NK-92 (cell line): ENCODE results near the gene KCNT1.

ENCODE experiments used
- DNase-seq: peaks from one replicate; lab custom pipeline; 2025; ENCODE audit not compliant: unreplicated experiment; lab: John Stamatoyannopoulos, UW

Gene KCNT1

DNA sequence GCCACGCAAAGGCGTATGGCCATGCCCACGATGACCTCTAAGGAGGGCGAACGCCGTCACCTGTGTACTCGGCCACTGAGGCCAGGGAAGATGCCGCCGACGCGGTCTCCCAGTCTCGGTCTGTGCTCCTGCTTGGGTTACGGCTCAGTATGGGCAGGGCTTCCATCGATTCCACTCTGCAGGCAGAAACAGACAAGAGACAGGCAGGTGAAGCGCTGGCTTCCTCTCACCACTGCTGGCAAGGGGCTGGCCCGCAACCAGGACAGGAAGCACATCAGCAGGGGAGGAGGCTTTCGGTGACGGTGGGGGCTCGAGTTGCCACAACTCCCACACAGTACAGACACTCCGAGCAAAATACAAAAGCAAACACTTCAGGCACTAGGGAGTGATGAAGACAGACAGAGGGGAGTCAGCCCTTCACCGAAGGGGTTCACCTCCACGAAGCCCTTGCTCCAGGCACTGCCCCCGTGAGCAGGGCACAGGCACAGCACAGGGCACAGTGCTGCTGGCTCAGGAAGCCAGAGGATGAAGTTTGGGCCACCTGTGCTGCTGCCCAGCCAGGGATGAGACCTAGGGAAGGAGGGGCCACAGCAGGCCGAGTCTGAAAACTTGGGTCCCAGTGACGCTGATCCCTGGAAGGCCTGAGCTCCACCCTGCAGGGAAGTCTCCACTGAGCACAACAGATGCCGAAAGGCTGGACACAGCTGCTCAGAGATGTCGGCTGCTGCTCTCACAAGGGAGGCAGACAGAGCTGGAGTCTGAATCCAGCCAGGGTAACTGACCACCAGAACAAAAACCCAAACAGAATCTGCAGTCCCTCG lies 114.1 kb downstream of the KCNT1 start:
- DNase-seq: no peak

DNA sequence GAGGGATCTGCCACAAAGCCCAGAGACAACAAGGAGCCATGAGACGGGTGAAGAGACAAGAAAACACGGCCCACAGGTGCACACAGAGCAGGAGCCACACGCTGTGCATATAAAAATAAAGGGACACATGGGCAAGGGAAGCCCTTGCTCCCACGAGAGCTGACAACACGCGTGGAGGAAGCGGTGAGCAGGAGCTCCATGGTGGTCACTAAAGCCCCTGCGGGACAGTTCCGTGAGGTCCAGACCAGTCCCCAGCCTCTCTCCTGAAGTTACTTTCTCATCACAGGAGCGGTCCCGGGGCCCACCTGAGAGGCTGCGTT lies 114.6 kb downstream of the KCNT1 start:
- DNase-seq: no peak

DNA sequence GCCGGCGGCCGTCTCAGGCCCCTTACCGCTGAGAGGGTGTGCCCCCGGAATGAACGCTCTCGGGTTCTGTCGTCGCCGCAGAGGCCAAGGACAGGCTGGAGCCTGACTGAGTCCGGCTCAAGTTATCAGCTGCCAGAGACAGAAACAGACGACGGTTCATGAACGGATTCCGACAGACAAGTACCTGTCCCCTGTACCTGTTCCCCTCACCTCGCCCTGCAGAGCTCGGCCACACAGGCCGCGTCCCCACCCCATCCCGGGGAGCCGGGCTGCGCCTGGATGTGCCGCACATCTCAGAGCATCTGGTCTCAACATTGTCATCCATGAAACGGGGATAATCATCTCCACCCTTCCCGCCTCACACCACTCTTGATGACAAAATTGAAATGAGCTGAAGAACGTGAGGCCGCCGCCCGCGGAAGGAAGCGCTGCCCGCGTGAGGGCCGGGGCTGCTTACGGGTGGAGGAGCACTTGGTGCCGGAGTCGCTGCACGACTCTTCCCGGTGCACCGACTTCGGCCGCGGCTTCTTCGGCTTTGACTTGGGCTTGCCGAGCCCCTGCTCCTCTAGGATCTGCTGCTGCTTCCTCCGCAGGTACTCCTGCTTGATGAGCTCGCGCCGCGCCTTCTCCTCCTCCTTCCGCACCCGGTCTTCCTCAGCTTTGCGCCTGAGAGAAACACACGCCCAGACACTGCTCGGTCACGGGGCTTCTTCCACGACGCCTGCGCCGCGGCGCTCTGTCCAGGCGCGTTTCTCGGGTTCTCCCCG lies 116.1 kb downstream of the KCNT1 start:
- no peak for DNase-seq

DNA sequence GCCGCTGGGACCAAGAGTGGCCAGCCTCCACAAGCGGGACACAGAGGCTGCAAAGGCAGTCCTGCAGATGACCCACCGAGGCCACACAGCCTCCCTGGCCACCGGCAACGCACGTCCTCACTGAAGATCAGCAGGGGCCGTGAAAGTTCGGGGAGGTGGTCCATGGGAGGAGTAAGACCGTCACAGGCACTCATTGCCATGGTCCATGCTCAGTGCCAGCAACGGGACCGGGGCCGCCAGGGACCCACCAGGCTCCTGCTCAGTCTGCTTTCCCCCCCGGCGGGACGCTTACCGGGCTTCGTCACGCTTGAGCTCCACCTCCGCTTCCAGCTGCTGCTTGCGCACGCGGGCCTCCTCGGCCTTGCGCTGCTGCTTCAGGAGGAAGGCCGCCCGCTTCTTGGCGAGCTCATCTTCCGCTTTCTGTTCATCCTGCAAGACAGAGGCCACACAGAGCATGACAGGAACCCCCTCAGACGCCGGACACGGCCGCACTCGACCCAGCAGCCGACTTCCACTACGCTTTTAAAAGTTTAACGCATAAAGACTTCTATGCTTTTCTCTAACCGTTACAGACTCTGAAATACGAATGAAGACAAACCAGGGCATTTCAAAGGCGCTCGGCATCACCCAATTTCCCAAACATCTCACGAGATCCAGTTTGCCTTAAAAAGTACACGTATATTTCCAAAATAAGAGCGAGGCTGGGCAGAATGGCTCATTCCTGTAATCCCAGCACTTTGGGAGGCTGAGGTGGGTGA lies 116.9 kb downstream of the KCNT1 start:
- DNase-seq: no peak

DNA sequence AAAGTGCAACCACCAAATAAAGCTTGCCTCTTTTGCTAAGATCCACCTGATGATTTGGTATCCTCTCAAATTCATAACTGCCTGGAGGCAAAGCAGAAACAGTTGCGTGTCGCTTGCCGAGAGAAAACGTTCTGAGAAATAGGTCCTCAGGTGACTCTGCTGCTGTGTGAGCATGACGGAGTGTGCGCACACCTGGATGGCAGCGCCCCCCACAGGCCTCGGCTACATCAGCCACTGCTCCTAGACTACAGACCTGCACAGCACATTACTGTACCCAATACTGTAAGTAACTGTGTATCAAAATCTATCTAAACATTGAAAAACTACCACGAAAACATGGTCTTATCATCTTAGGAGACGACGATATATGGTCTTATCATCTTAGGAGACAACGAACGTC lies 117.9 kb downstream of the KCNT1 start:
- DNase-seq: no peak

DNA sequence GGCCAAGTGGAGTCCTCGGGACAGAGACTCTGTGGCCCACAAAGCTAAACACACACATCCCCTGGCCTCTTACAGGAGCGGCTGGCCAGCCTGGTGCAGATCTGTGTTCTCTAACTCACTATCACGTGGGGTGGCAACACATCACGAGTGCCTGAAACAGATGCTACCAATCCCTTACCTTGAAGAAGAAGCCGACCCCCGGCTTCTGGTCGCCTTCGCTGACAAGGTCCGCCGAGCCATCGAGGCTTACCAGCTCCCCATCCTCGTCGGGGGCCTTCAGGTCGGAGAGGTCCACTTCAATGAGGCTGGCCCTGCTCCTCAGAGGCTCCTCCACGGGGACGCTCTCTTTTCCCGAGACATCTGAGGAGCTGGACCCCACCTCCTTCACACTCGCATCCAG lies 118.7 kb downstream of the KCNT1 start:
- DNase-seq: no peak

DNA sequence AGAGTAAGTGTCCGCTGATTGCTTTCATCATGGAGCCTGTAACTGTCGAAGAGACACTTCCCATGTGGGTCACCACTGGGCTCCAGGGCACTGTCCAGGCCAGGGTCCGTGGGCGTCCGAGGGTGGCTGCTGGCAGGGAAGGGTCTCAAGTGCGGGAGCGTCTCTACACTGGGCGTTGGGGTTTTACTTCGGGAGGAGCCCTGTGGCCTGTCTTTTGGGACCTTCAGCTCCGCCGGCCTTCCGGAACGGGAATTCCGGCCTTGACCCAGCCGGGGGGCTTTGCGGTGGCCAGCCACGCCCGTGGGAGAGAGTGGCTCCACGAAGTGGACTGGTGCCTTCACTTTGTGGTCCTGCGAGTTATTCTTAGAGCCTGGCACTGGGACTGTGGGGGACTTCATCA lies 119.1 kb downstream of the KCNT1 start:
- no peak for DNase-seq

DNA sequence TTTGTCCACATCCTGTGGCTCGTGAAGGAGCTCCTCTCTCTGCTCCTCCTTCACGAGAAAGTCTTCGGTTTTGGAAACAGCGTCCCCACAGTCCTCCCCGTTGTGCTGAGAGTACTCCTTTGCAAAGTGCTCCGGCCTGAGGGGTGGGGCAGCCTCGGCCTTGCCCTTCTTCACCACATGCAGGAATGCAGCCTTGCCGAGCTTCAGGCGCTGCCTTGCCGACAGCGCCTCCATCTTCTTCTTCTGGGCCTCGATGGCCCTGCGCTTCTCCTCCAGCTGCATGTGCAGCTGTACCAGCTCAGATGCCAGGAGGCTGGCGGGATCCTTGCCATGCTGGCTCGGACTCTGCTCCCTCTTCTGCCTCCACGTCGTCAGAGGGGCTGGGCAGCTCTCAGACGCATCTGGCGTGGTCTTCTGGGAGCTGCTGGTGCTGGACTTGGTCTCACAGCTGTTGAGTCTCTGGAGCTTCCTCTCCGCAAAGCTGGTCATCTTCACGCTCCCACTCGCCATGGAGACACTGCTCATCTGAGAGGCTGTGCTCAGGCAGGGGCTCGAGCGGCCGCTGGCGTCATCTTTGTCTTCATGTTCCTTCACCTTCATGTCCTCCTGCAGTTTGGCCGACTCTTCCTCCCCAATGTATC lies 119.9 kb downstream of the KCNT1 start:
- no peak for DNase-seq

DNA sequence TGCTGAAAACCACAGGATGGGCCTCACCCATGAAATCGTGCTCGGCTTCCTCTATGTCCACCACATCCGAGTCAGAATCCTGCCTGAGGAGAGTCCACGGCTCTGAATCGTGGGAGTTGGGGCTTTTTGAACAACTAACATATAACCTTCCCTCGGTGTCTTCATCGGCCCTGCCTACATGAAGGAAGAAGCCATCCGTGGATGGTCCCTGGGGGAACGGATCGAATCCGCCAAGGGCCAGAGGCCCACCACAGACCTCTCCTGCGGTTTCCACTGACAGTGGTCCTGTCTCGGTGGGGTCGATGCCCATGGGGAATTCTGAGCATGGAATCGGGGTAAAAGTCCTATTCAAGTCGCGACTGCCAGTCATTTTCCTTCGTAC lies 120.4 kb downstream of the KCNT1 start:
- no peak for DNase-seq

DNA sequence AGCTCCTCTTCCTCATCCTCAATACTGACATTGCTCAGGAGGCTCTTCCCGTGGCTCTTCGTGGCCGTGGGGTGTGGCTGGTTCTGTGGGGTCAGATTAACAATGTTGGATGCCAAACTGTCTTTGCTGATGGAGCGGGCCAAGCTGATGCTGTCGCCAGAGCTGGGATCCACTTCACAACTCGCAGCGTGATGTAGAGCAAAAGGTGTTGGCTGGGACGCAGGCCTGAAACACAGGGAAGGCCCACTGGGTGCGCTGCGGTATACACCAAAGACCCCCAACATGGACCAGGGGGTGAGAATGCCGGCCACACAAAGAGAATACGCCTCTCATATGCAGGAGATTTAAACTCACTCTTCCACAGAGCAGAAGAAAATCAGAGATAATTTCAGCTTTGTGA lies 121.1 kb downstream of the KCNT1 start:
- DNase-seq: no peak

DNA sequence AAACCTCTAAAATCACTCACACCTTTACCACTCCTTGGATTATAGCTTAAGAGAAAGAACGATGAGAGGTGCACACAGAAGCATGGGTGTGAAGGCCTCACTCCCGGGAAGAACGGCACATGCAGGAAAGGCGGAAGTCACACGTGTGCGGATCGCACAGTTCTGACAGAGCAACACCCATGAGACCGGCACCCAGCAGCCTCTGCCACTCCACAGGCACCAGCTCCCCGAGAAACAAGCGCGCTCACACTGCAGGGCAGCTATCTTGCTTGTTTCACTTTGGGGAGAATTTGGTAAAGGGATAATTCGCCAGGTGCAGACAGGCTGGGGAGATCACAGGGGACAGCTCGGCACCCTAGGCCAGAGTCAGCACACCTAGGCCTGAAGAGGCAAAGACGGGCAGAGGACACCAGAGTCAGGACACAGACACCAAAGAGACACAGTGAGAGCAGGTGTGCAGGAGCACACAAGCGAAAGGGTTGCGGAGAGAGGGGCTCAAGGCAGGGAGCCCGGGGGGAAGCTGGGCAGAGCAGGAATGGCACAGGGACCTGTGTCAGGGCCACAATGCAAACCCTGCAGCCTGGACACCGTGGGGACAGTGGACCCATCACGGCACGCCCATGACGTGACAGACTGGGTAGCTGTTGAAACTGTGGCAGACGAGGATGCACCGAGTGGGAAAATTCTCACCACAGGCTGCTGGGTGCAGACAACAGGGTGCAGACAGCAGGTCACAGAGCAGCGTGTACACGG lies 123.6 kb downstream of the KCNT1 start:
- DNase-seq: no peak

DNA sequence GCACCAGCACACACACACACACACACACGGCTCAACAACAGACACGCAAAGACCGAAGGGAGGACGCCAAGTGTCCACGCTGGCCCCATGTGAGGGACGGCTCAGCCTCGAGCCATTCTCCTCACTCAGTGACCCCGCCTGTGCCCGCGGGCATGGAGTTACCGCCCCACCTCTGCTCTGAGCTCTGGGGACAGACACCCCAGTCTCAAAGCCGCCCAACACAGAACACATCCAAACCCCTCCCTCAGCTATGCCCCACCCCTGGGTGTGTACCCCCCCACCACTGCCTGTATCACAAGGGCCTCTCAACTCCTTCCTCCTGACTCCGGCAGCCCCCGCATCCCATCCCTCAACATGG lies 124.2 kb downstream of the KCNT1 start:
- DNase-seq: no peak

DNA sequence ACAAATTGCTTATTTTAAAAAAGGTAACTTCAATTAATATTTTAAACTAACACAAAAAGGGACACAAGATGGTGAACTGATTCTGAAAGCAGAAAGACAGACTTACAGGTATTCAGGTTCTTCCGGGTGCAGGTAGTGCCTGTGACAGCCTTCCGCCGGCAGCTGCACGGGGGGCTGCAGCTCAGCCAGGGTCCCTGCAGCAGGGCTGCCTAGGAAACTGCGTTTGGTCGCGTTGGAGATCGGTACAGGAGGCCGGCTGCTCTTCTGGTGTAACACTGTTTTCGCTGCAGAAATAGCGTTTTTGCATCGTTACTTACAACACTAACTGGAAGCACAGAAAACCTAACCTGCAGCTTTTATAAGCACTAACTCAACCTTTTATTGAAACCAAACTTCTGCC lies 125.3 kb downstream of the KCNT1 start:
- no peak for DNase-seq

DNA sequence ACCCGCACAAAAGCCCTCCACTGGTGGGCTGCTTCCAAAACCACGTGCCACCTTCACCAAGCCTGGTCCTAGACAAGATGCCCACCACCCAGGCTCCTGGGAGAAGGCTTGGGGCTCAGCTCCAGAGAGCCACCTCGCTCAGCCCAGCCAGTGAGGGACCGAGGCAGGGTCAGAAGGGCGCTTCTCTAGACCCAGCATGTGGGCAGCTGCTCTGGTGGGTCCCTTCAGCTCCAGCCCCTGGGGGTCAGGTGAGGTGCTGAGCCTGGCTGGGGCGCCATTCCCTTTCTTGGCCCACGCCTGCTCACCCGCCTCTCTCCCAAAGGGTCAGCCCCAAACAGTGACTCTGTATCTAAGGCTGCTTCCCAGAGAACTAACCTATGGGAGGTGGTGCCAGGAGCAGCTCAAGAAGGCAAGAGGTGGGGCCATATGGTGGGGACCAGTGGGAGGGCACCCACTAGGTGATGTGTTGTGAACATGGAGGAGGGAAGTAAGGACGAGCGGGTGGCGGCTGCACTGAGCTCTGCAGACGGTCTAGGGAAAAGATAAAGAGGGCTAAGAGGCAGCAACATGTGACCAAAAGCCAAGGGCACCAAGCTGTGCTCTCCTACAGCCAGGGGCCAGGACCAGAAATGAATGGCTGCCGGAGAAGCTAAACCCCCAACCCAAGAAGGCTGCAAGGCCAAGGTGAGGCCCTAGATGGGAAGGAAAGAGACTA lies 126.0 kb downstream of the KCNT1 start:
- DNase-seq: no peak

DNA sequence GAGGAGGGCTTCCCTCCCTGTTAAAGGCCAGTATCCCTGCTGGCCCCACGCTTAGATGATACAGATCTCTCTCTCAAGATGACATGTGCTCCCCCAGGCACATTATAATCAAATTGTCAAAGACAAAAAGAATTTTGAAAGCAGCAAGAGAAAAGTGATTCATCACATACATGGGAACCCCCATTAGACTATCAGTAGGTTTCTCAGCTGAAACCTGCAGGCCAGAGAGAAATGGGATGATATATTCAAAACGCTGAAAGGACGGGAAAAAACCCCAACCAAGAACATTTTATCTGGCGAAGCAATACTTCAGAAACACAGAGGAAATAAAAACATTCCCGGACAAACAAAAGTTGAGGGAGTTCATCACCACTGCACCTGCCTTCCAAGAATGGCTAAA lies 126.7 kb downstream of the KCNT1 start:
- DNase-seq: no peak

DNA sequence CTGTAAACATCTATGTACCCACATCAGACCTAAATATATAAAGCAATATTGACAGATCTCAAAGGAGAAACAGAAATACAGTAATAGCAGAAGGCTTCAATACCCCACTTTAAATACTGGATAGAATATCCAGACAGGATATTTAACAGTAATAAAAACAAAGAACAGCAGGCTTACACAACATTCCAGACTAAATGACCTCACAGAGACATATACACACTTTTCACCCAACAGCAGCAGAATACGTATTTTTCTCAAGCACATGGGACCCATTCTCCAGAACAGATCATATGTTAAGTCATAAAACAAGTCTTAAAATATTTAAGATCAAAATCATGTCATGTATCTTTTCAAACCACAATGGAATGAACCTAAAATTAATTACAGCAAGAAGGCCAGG lies 128.5 kb downstream of the KCNT1 start:
- no peak for DNase-seq

DNA sequence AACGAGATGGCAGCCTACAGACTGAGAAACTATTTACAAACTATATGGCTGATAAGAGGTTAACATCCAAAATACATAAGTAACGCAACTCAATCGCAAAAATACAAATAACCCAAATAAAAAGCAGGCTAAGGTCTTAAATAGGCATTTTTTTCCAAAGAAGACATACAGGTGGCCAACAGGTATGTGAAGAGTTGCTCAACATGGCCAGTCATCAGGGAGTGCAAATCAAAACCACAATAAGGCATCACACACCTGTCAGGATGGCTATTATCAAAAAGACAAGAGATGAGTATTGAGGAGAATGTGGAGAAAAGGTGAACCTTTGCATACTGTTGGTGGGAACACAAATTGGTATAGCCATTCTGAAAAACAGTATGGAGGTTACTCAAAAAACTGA lies 131.9 kb downstream of the KCNT1 start:
- no peak for DNase-seq

DNA sequence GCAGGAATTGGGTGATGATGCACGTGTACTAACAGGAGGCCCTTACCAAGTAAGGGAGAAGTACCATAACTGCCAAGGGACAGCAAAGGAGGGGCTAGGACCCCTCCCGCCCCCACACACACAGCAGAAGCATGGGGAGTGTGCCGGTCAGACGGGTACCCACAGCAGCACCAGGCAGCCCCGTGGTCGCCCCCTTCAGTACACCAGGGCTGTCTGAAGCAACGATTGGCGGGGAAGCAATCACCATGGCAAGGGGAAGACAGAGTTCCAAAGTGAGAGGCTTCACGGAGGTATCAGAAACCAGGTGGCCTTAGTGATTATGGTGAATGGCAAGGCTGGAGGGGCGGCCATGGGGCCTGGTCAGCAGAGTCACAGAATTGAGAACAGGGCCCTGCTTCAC lies 133.1 kb downstream of the KCNT1 start:
- no peak for DNase-seq

DNA sequence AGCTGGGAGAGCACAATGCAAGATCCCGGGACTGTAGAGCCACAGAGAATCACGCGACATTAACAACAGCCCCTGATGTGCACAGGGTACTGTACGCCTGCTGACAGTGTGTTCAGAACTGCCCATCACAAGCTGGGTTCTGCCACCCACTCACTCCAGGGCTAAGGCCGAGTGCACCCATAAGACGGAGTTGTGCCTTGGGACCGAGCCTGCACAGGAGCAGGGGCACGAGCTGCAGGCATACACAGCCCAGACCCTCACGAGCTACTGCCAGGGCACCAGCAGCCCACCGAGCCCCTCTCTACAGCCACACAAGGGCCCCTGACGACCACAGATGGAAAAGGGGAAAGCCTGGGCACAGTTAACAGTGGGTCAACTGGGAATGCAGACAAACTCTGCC lies 137.5 kb downstream of the KCNT1 start:
- DNase-seq: no peak

DNA sequence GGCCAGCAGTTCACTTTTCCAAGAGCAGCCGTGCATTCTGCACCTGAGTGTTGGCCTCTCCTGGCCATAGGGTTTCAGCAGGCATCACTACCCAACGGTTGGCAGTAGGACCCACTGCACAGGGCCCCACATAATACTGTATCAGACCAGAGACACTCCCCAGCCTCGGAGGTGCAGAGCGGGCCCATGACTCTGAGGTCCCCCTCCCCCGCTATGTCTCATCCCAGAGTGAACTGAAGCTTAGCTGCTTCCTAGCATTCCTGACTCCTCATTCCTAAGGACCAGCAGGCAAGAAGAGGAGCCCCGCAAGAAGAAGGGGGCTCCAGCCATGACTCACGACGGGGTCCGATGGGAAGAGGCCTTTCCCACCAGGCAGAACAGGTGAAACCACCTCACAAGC lies 138.1 kb downstream of the KCNT1 start:
- DNase-seq: no peak
